Neural cell (in vitro differentiated cells): Measurements from ENCODE around the gene BBS4.

Source experiments
- MXI1 ChIP-seq: fragments of 450-650 bp; conservative IDR thresholded peaks from 2 replicates; pipeline ENCODE4 v1.6.1; 2014; ENCODE audit warnings: antibody characterized with exemption, mild to moderate bottlenecking; ENCODE audit not compliant: poor library complexity, severe bottlenecking
- SMC3 ChIP-seq: fragments of 450-650 bp; conservative IDR thresholded peaks from 2 replicates; pipeline ENCODE4 v1.6.1; 2014; ENCODE audit warnings: antibody characterized with exemption, mild to moderate bottlenecking, moderate library complexity; ENCODE audit not compliant: poor library complexity
- TF ChIP-seq, protein P1 (sequence below): fragments of 450-650 bp; IDR thresholded peaks from 2 replicates; pipeline ENCODE4 v1.5.1; 2014; ENCODE audit warnings: antibody characterized with exemption, mild to moderate bottlenecking, moderate library complexity; ENCODE audit not compliant: poor library complexity, severe bottlenecking

DNA sequence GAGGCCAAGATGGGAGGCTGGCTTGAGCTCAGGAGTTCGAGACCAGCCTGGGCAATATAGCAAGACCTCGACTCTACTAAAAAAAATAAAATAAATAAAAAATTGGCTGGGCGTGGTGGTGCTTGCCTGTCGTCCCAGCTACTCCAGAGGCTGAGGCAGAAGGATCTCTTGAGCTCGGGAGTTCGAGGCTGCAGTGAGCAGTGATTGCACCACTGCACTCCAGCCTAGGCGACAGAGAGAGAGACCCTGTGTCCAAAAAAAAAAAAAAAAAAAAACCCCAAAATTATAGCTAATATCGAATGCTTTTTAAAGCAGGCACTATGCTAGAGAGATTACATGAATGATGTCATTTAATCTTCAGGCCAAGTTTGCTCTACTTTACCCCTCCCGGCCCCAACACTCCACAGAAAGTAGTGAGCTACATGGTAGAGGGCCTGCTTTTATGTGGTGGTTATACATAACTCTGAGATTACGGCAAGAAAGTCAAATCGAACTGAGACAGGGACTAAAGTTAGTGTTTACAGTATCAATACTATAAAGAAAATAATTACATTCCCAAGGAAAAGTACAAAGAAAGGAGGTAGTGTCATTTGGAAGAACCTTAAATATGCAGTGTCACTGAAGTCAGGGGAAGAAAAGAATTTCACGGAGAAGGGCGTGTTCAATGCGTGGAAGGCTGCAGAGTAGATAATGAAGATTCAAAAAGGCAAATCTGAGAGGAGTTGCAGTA lies 96.4 kb downstream of the BBS4 start:
- TF ChIP-seq, protein P1, sequence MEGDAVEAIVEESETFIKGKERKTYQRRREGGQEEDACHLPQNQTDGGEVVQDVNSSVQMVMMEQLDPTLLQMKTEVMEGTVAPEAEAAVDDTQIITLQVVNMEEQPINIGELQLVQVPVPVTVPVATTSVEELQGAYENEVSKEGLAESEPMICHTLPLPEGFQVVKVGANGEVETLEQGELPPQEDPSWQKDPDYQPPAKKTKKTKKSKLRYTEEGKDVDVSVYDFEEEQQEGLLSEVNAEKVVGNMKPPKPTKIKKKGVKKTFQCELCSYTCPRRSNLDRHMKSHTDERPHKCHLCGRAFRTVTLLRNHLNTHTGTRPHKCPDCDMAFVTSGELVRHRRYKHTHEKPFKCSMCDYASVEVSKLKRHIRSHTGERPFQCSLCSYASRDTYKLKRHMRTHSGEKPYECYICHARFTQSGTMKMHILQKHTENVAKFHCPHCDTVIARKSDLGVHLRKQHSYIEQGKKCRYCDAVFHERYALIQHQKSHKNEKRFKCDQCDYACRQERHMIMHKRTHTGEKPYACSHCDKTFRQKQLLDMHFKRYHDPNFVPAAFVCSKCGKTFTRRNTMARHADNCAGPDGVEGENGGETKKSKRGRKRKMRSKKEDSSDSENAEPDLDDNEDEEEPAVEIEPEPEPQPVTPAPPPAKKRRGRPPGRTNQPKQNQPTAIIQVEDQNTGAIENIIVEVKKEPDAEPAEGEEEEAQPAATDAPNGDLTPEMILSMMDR, result no peak
- TF ChIP-seq SMC3, result no peak
- TF ChIP-seq MXI1, result no peak
